Astrocyte (in vitro differentiated cells and primary cell): ENCODE results near the gene C2CD4B. TPM values are rescaled to one million over a fixed set of nuclear protein-coding genes. Genes with fewer than 3 reads are reported as not detected.

Experiments used
- DNase-seq: peaks from one replicate; pipeline ENCODE4 v3.0.0-alpha.2; 2010; ENCODE audit warnings: low read depth
- FAIRE-seq: peaks from 2 replicates; lab custom pipeline; 2011; peaks lifted over from hg19 to GRCh38; lab: Jason Lieb, UNC
- H2AFZ ChIP-seq: 2 replicates; pipeline ENCODE4 v1.6.0; 2012; ENCODE audit warnings: low read depth, low read length, inconsistent platforms
- H3K27ac ChIP-seq: 2 replicates; pipeline ENCODE4 v1.5.1; 2011; ENCODE audit warnings: low read depth, low read length, inconsistent platforms
- H3K27me3 ChIP-seq: 2 replicates; pipeline ENCODE4 v1.6.0; 2011; ENCODE audit warnings: low read length, inconsistent platforms; ENCODE audit not compliant: insufficient read depth
- H3K36me3 ChIP-seq: 2 replicates; pipeline ENCODE4 v1.5.1; 2011; ENCODE audit warnings: low read length, inconsistent platforms; ENCODE audit not compliant: insufficient read depth
- H3K4me1 ChIP-seq: 2 replicates; pipeline ENCODE4 v1.5.1; 2011; ENCODE audit warnings: low read length, inconsistent platforms; ENCODE audit not compliant: insufficient read depth
- H3K4me2 ChIP-seq: 2 replicates; pipeline ENCODE4 v1.6.0; 2012; ENCODE audit warnings: low read length, inconsistent platforms
- H3K4me3 ChIP-seq: 2 replicates; pipeline ENCODE4 v1.5.1; 2011; ENCODE audit warnings: low read depth, mild to moderate bottlenecking, low read length, inconsistent platforms; ENCODE audit not compliant: insufficient read depth
- H3K79me2 ChIP-seq: 2 replicates; pipeline ENCODE4 v1.6.0; 2012; ENCODE audit warnings: mild to moderate bottlenecking, low read length, inconsistent platforms; ENCODE audit not compliant: insufficient read depth
- H3K9ac ChIP-seq: 2 replicates; pipeline ENCODE4 v1.6.0; 2012; ENCODE audit warnings: mild to moderate bottlenecking, low read length, inconsistent platforms
- H3K9me3 ChIP-seq: 2 replicates; pipeline ENCODE4 v1.5.1; 2012; ENCODE audit warnings: low read depth, mild to moderate bottlenecking, low read length, inconsistent platforms; ENCODE audit not compliant: insufficient read depth
- H4K20me1 ChIP-seq: 2 replicates; pipeline ENCODE4 v1.6.0; 2012; ENCODE audit warnings: low read length, inconsistent platforms; ENCODE audit not compliant: insufficient read depth
- H3K27ac Mint-ChIP-seq: one replicate; pipeline ENCODE4 v1.8.0; 2021; ENCODE audit warnings: mild to moderate bottlenecking, mixed read lengths; ENCODE audit not compliant: unreplicated experiment
- H3K27me3 Mint-ChIP-seq: one replicate; pipeline ENCODE4 v1.8.0; 2021; ENCODE audit warnings: low read depth, mixed read lengths; ENCODE audit not compliant: unreplicated experiment
- H3K36me3 Mint-ChIP-seq: one replicate; pipeline ENCODE4 v1.8.0; 2021; ENCODE audit warnings: low read depth, mixed read lengths; ENCODE audit not compliant: unreplicated experiment
- H3K4me1 Mint-ChIP-seq: one replicate; pipeline ENCODE4 v1.8.0; 2021; ENCODE audit warnings: low read depth, mixed read lengths; ENCODE audit not compliant: unreplicated experiment
- H3K4me3 Mint-ChIP-seq: one replicate; pipeline ENCODE4 v1.8.0; 2021; ENCODE audit warnings: mild to moderate bottlenecking, moderate library complexity, mixed read lengths; ENCODE audit not compliant: unreplicated experiment
- H3K9me3 Mint-ChIP-seq: one replicate; pipeline ENCODE4 v1.8.0; 2021; ENCODE audit warnings: mild to moderate bottlenecking, mixed read lengths; ENCODE audit not compliant: unreplicated experiment
- EZH2 ChIP-seq: IDR thresholded peaks from 2 replicates; pipeline ENCODE4 v1.6.1; 2012; ENCODE audit warnings: mild to moderate bottlenecking, low read length, inconsistent platforms; ENCODE audit not compliant: insufficient read depth
- total RNA-seq: library from RNA; stranded (reverse); gene quantifications from 2 replicates; pipeline ENCODE4 v1.2.1, GENCODE V29; 2021
- TF ChIP-seq, protein P1 (sequence below): IDR thresholded peaks from 2 replicates; pipeline ENCODE4 v1.5.1; 2011; ENCODE audit warnings: low read depth, mild to moderate bottlenecking, inconsistent platforms, low read length, moderate library complexity; ENCODE audit not compliant: insufficient read depth

C2CD4B gene
- total RNA-seq, 1 donor from 2014 or later: not detected

DNA sequence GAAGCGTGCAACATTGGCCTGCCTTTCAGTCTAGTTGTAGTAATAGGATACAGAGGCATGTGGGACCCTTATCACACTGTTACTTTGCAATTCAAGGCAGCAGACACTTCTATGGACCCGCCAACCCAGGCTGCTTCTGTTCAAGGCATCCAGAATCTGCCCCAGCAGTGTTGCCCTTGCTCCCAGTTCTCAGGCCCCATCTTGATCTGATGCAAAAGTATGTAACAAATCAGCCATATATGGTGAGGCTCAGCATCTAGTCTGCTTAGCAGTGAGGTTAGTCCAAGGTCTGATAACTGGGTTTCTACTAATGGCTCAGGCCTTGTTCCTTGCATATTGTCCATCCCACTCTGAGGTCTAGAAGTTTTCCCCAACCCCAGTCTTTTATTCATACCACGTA is 17.9 kb downstream of the C2CD4B start:
- H3K36me3 Mint-ChIP-seq: no peaks in the 10 kb centered on the region
- FAIRE-seq (no peak), DNase-seq (no peak)
- Histone ChIP-seq H3K27me3 (no peaks in the 10 kb centered on the region), H4K20me1 (no peaks in the 10 kb centered on the region), H3K79me2 (no peaks in the 10 kb centered on the region), H2AFZ (no peak overlapping the region), H3K4me1 (no peaks in the 10 kb centered on the region), H3K9ac (no peak overlapping the region), H3K36me3 (no peaks in the 10 kb centered on the region), H3K4me3 (no peak overlapping the region), H3K4me2 (no peak overlapping the region), H3K9me3 (no peaks in the 10 kb centered on the region), H3K27ac (no peak overlapping the region)
- H3K27ac Mint-ChIP-seq: no peak overlapping the region
- no peak overlapping the region for H3K4me3 Mint-ChIP-seq
- H3K27me3 Mint-ChIP-seq: peaks cover 16% of the 10 kb centered on the region
- no peaks in the 10 kb centered on the region for H3K4me1 Mint-ChIP-seq
- no peak for TF ChIP-seq EZH2
- TF ChIP-seq, protein P1, sequence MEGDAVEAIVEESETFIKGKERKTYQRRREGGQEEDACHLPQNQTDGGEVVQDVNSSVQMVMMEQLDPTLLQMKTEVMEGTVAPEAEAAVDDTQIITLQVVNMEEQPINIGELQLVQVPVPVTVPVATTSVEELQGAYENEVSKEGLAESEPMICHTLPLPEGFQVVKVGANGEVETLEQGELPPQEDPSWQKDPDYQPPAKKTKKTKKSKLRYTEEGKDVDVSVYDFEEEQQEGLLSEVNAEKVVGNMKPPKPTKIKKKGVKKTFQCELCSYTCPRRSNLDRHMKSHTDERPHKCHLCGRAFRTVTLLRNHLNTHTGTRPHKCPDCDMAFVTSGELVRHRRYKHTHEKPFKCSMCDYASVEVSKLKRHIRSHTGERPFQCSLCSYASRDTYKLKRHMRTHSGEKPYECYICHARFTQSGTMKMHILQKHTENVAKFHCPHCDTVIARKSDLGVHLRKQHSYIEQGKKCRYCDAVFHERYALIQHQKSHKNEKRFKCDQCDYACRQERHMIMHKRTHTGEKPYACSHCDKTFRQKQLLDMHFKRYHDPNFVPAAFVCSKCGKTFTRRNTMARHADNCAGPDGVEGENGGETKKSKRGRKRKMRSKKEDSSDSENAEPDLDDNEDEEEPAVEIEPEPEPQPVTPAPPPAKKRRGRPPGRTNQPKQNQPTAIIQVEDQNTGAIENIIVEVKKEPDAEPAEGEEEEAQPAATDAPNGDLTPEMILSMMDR: no peak
- H3K9me3 Mint-ChIP-seq: no peaks in the 10 kb centered on the region

DNA sequence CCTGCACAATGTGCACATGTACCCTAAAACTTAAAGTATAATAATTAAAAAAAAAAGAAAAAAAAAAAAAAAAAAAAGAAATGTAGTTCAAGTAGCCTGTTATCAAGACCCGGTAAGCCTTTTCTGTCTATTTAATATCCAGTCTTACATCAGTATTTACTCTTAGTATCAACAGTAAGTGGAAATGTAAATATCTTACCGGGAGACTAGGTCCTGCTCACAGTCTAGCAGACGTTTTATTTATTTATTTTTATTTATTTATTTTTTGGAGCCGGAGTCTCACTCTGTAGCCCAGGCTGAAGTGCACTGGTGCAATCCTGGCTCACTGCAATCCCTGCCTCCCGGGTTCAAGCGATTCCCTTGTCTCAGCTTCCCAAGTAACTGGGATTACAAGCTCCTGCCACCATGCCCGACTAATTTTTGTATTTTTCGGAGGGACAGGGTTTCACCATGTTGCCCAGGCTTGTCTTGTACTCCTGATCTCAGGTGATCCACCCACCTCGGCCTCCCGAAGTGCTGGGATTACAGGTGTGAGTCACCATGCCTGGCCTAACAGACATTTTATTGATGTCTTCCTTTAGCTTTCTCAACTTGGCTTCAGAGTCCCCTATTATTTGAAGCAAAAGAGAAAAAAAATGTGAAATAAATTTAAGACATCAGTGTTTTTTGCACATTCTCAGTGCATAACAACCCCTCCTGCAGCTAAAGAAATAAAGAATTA is 19.9 kb downstream of the C2CD4B start:
- Histone ChIP-seq H3K36me3 (no peaks in the 10 kb centered on the region), H3K4me3 (no peak overlapping the region), H3K27ac (no peak overlapping the region), H3K79me2 (no peaks in the 10 kb centered on the region), H2AFZ (no peak overlapping the region), H3K9me3 (no peaks in the 10 kb centered on the region), H3K4me1 (no peaks in the 10 kb centered on the region), H3K4me2 (no peak overlapping the region), H3K27me3 (no peaks in the 10 kb centered on the region), H3K9ac (no peak overlapping the region), H4K20me1 (no peaks in the 10 kb centered on the region)
- H3K9me3 Mint-ChIP-seq: no peaks in the 10 kb centered on the region
- H3K36me3 Mint-ChIP-seq: no peaks in the 10 kb centered on the region
- FAIRE-seq (no peak), DNase-seq (no peak)
- peaks cover 6% of the 10 kb centered on the region for H3K27me3 Mint-ChIP-seq
- no peak overlapping the region for H3K4me3 Mint-ChIP-seq
- TF ChIP-seq, protein P1: no peak
- TF ChIP-seq EZH2: no peak
- H3K27ac Mint-ChIP-seq: no peak overlapping the region
- no peaks in the 10 kb centered on the region for H3K4me1 Mint-ChIP-seq

DNA sequence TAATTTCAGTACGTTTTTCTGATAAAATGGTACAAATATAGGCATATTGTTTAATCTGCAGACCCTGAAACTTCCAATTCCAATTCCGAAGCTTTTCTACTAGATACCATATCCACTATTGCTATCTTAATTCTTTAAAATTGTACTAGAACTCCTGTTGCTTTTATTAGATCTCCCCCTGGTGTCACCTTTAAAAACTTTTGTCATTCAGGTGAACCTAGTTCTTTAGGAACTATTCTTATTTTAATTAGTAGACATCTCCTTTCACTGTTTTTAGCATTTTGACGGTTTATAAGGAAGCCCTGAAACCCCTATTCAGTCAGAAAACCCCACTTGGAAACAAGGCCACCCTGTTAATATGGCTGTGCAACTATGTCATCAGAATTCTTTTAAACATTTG is 22.3 kb downstream of the C2CD4B start:
- Mint-ChIP-seq H3K4me3 (no peak overlapping the region), H3K27me3 (peaks cover 2% of the 10 kb centered on the region), H3K27ac (no peak overlapping the region), H3K36me3 (no peaks in the 10 kb centered on the region), H3K4me1 (peaks cover 5% of the 10 kb centered on the region), H3K9me3 (no peaks in the 10 kb centered on the region)
- no peak for TF ChIP-seq EZH2
- TF ChIP-seq, protein P1: no peak
- no peak for DNase-seq
- Histone ChIP-seq H3K4me2 (no peak overlapping the region), H3K9ac (no peak overlapping the region), H4K20me1 (no peaks in the 10 kb centered on the region), H3K27me3 (no peaks in the 10 kb centered on the region), H3K4me1 (peaks cover 3% of the 10 kb centered on the region), H3K4me3 (no peak overlapping the region), H3K27ac (no peak overlapping the region), H2AFZ (no peak overlapping the region), H3K9me3 (no peaks in the 10 kb centered on the region), H3K79me2 (no peaks in the 10 kb centered on the region), H3K36me3 (no peaks in the 10 kb centered on the region)
- FAIRE-seq: no peak
